HepG2 (cell line): Measurements from ENCODE around the gene PTTG1IP2. TPM values are rescaled to one million over a fixed set of nuclear protein-coding genes. Genes with fewer than 3 reads are reported as not detected.

Source experiments
- ATAC-seq: fragments of 200-7000 bp; cut with Tn5 transposase; 3 replicates; pipeline ENCODE4 v1.9.1; 2020; ENCODE audit warnings: mild to moderate bottlenecking, moderate library complexity
- BruUV-seq: library from RNA; stranded (reverse); fragments of 400-500 nt; replicated peaks from 2 replicates; lab custom pipeline; 2021; lab: Mats Ljungman, UMichigan
- CTCF ChIA-PET: fragments of 300-600 bp; formaldehyde crosslinking; extraction: SDS; loops from one replicate; lab custom pipeline; 2021; ENCODE audit warnings: low total read pairs, inconsistent platforms, low intra/inter-chr PET ratio; lab: Yijun Ruan, JAX
- POLR2A ChIA-PET: fragments of 350-600 bp; sonication (Branson Sonifier 250); formaldehyde crosslinking; loops from one replicate; lab custom pipeline; 2020; ENCODE audit warnings: antibody characterized with exemption, inconsistent platforms; lab: Yijun Ruan, JAX
- DNase-seq: peaks from one replicate; pipeline ENCODE4 v3.0.0-alpha.2; 2015; ENCODE audit warnings: low spot score
- FAIRE-seq: peaks from 3 replicates; lab custom pipeline; 2011; peaks lifted over from hg19 to GRCh38; lab: Jason Lieb, UNC
- H2AFZ ChIP-seq: one replicate; pipeline ENCODE4 v1.6.1; 2011; ENCODE audit warnings: low read length, inconsistent platforms
- H3K27ac ChIP-seq: fragments of 300-600 bp; 3 replicates; pipeline ENCODE4 v1.8.0; 2011; ENCODE audit warnings: mixed run types, mild to moderate bottlenecking, mixed read lengths, low read length, inconsistent platforms; ENCODE audit not compliant: insufficient read depth; ENCODE audit errors: extremely low read length
- H3K27me3 ChIP-seq, 2 experiments: fragments of 200-600 bp in 1 of 2; 2 replicates in 1 of 2; 3 replicates in 1 of 2; pipeline versions ENCODE4 v1.6.0 to v1.8.0; 2011; ENCODE audit warnings: low read length in 2 of 2, mild to moderate bottlenecking in 2 of 2, moderate library complexity in 2 of 2, inconsistent platforms in 1 of 2; ENCODE audit not compliant: insufficient read depth in 2 of 2, control insufficient read depth in 1 of 2
- H3K36me3 ChIP-seq, 2 experiments: fragments of 200-600 bp in 1 of 2; replicated peaks in 1 of 2; 2 replicates in 1 of 2; 3 replicates in 1 of 2; pipeline versions ENCODE4 v1.5.1 to v1.8.0; 2011; ENCODE audit warnings: low read length in 2 of 2, inconsistent platforms in 1 of 2; ENCODE audit not compliant: insufficient read depth in 2 of 2, control insufficient read depth in 1 of 2
- H3K4me1 ChIP-seq: 2 replicates; pipeline ENCODE4 v1.5.1; 2012; ENCODE audit warnings: low read length, inconsistent platforms; ENCODE audit not compliant: insufficient read depth
- H3K4me2 ChIP-seq: 2 replicates; pipeline ENCODE4 v1.6.0; 2011; ENCODE audit warnings: low read depth, low read length, inconsistent platforms
- H3K4me3 ChIP-seq, 3 experiments: fragments of 200-600 bp in 1 of 3; sonication (generic), shearing (Covaris generic) in 1 of 3; replicated peaks in 1 of 3; 2 replicates each; pipeline ENCODE4 v1.5.1; 2011 to 2016; ENCODE audit warnings: low read length in 3 of 3, inconsistent platforms in 2 of 3, low read depth in 2 of 3, mild to moderate bottlenecking in 2 of 3, control low read depth in 1 of 3, mixed read lengths in 1 of 3; ENCODE audit not compliant: insufficient read depth in 1 of 3
- H3K79me2 ChIP-seq: one replicate; pipeline ENCODE4 v1.6.1; 2011; ENCODE audit warnings: low read length, inconsistent platforms; ENCODE audit not compliant: insufficient read depth
- H3K9ac ChIP-seq: 2 replicates; pipeline ENCODE4 v1.6.0; 2011; ENCODE audit warnings: mild to moderate bottlenecking, low read depth, low read length, inconsistent platforms; ENCODE audit not compliant: insufficient read depth
- H3K9me3 ChIP-seq: 2 replicates; pipeline ENCODE4 v1.5.1; 2012; ENCODE audit warnings: mild to moderate bottlenecking, low read length
- H4K20me1 ChIP-seq: 2 replicates; pipeline ENCODE4 v1.6.0; 2011; ENCODE audit warnings: inconsistent platforms, mild to moderate bottlenecking, low read length, moderate library complexity; ENCODE audit not compliant: insufficient read depth
- BHLHE40 ChIP-seq: IDR thresholded peaks from 2 replicates; pipeline ENCODE4 v1.6.1; 2011; ENCODE audit warnings: low read length, improper control_type of control experiment
- IRX3 ChIP-seq: sonication (generic); formaldehyde crosslinking; IDR thresholded peaks from 2 replicates; pipeline ENCODE4 v1.8.1; 2023; ENCODE audit warnings: mild to moderate bottlenecking, low read depth, missing genetic modification reagents, borderline replicate concordance
- MAFG ChIP-seq: sonication (generic); formaldehyde crosslinking; IDR thresholded peaks from 2 replicates; pipeline ENCODE4 v1.5.1; 2020; ENCODE audit warnings: mild to moderate bottlenecking, missing genetic modification reagents
- REPIN1 ChIP-seq: sonication (generic); formaldehyde crosslinking; IDR thresholded peaks from 2 replicates; pipeline ENCODE4 v1.8.0; 2022; ENCODE audit warnings: missing genetic modification reagents, low read depth, mild to moderate bottlenecking, borderline replicate concordance
- SOX13 ChIP-seq, 3 experiments: fragments of 450-650 bp in 1 of 3; sonication (generic) in 1 of 3; formaldehyde crosslinking in 1 of 3; IDR thresholded peaks in 2 of 3; conservative IDR thresholded peaks in 1 of 3; 2 replicates each; pipeline versions ENCODE4 v1.5.0 to v1.6.1; 2016 to 2020; ENCODE audit warnings: antibody characterized with exemption in 1 of 3, mild to moderate bottlenecking in 1 of 3, missing compliant biosample characterization in 1 of 3, missing genetic modification reagents in 1 of 3, moderate library complexity in 1 of 3
- ZFX ChIP-seq: sonication (generic); formaldehyde crosslinking; IDR thresholded peaks from 2 replicates; pipeline ENCODE4 v1.4.0; 2020; ENCODE audit warnings: mild to moderate bottlenecking, low read depth, missing genetic modification reagents, moderate library complexity
- ZMYM2 ChIP-seq: sonication (generic); formaldehyde crosslinking; IDR thresholded peaks from 2 replicates; pipeline ENCODE4 v1.8.0; 2022; ENCODE audit warnings: mild to moderate bottlenecking, missing genetic modification reagents
- ZNF350 ChIP-seq: sonication (generic); formaldehyde crosslinking; IDR thresholded peaks from 2 replicates; pipeline ENCODE4 v1.4.0; 2020; ENCODE audit warnings: mild to moderate bottlenecking, low read depth, missing genetic modification reagents, borderline replicate concordance
- ZNF530 ChIP-seq: sonication (generic); formaldehyde crosslinking; IDR thresholded peaks from 2 replicates; pipeline ENCODE4 v1.5.0; 2020; ENCODE audit warnings: low read depth, mild to moderate bottlenecking, missing genetic modification reagents
- ZNF577 ChIP-seq: sonication (generic); formaldehyde crosslinking; IDR thresholded peaks from 2 replicates; pipeline ENCODE4 v1.4.0; 2020; ENCODE audit warnings: mild to moderate bottlenecking, low read depth, missing genetic modification reagents, borderline replicate concordance
- ZNF761 ChIP-seq: sonication (generic); formaldehyde crosslinking; conservative IDR thresholded peaks from 2 replicates; pipeline ENCODE4 v1.4.0; 2020; ENCODE audit warnings: mild to moderate bottlenecking, missing genetic modification reagents
- ZNF883 ChIP-seq: sonication (generic); formaldehyde crosslinking; IDR thresholded peaks from 2 replicates; pipeline ENCODE4 v1.5.1; 2020; ENCODE audit warnings: mild to moderate bottlenecking, missing genetic modification reagents; ENCODE audit errors: not compliant biosample characterization
- WGBS: methylation state at CpG from one replicate; pipeline ENCODE4 v1.1.6; 2017; ENCODE audit warnings: low lambda C conversion rate; 5-methylcytosine and 5-hydroxymethylcytosine counted together
- in situ Hi-C: cut with HindIII; loops from 2 replicates; pipeline ENCODE4 v1.10.0; 2017; ENCODE audit warnings: low pct_unique_long_range_greater_than_20kb; ENCODE audit not compliant: extremely low pct_ligation_motif_present
- intact Hi-C: fragments of 100-400 bp; cut with micrococcal nuclease; formaldehyde crosslinking; loops from one replicate; pipeline ENCODE4 v1.10.0; 2022; ENCODE audit not compliant: unreplicated experiment
- polyA plus RNA-seq, 8 experiments: library from polyadenylated mRNA; depleted of rRNA in 3 of 8; stranded (reverse) in 7 of 8; unstranded in 1 of 8; fragments of >200 nt; fragmentation: Illumina TruSeq in 4 of 8; extraction: Trizol in 4 of 8; gene quantifications; 2 replicates each; pipeline versions ENCODE4 v1.2.1 to v1.2.3, GENCODE V29; 2011 to 2016; ENCODE audit warnings: low read depth in 4 of 8, missing spikeins in 1 of 8, mixed read lengths in 1 of 8; ENCODE audit not compliant: insufficient read depth in 1 of 8
- total RNA-seq, 5 experiments: library from RNA; depleted of rRNA; stranded (reverse); fragments of >200 nt; fragmentation: Illumina TruSeq; extraction: Trizol; gene quantifications; 2 replicates each; pipeline ENCODE4 v1.2.3, GENCODE V29; 2016; ENCODE audit warnings: low read depth in 1 of 5
- TF ChIP-seq, protein P1 (sequence below): sonication (generic); formaldehyde crosslinking; IDR thresholded peaks from 2 replicates; pipeline ENCODE4 v1.4.0; 2020; ENCODE audit warnings: missing genetic modification reagents, borderline replicate concordance
- TF ChIP-seq, protein P2 (sequence below): sonication (generic); formaldehyde crosslinking; IDR thresholded peaks from 2 replicates; pipeline ENCODE4 v1.9.0; 2021; ENCODE audit warnings: missing genetic modification reagents, mild to moderate bottlenecking, borderline replicate concordance
- TF ChIP-seq, protein P3 (sequence below): sonication (generic); formaldehyde crosslinking; IDR thresholded peaks from 2 replicates; pipeline ENCODE4 v1.4.0; 2020; ENCODE audit warnings: mild to moderate bottlenecking, missing genetic modification reagents, borderline replicate concordance

PTTG1IP2 gene
- total and polyA plus RNA-seq, 2 of the 13 experiments (the other 11 are each of a cell fraction or from before 2014, with no cell fraction given): not detected

GRCh38 chr7:90465816-90466215, 3.6 kb upstream of the PTTG1IP2 start (continued):
- no peak for TF ChIP-seq ZNF350 (CRISPR knock-in tag)
- TF ChIP-seq, protein P1, sequence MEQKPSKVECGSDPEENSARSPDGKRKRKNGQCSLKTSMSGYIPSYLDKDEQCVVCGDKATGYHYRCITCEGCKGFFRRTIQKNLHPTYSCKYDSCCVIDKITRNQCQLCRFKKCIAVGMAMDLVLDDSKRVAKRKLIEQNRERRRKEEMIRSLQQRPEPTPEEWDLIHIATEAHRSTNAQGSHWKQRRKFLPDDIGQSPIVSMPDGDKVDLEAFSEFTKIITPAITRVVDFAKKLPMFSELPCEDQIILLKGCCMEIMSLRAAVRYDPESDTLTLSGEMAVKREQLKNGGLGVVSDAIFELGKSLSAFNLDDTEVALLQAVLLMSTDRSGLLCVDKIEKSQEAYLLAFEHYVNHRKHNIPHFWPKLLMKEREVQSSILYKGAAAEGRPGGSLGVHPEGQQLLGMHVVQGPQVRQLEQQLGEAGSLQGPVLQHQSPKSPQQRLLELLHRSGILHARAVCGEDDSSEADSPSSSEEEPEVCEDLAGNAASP: no peak
- no peak for TF ChIP-seq SOX13 (IDR thresholded peaks at IDR 0.05)
- TF ChIP-seq SOX13 (CRISPR knock-in tag; conservative IDR thresholded peaks at IDR 0.05 in 1 of 2, IDR thresholded peaks at IDR 0.05 in 1 of 2): no peak
- TF ChIP-seq ZFX (CRISPR knock-in tag): no peak
- no peak for TF ChIP-seq ZNF761 (CRISPR knock-in tag)
- TF ChIP-seq MAFG (CRISPR knock-in tag): no peak
- TF ChIP-seq, protein P2, sequence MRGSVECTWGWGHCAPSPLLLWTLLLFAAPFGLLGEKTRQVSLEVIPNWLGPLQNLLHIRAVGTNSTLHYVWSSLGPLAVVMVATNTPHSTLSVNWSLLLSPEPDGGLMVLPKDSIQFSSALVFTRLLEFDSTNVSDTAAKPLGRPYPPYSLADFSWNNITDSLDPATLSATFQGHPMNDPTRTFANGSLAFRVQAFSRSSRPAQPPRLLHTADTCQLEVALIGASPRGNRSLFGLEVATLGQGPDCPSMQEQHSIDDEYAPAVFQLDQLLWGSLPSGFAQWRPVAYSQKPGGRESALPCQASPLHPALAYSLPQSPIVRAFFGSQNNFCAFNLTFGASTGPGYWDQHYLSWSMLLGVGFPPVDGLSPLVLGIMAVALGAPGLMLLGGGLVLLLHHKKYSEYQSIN: no peak
- TF ChIP-seq REPIN1 (CRISPR knock-in tag): no peak

DNA sequence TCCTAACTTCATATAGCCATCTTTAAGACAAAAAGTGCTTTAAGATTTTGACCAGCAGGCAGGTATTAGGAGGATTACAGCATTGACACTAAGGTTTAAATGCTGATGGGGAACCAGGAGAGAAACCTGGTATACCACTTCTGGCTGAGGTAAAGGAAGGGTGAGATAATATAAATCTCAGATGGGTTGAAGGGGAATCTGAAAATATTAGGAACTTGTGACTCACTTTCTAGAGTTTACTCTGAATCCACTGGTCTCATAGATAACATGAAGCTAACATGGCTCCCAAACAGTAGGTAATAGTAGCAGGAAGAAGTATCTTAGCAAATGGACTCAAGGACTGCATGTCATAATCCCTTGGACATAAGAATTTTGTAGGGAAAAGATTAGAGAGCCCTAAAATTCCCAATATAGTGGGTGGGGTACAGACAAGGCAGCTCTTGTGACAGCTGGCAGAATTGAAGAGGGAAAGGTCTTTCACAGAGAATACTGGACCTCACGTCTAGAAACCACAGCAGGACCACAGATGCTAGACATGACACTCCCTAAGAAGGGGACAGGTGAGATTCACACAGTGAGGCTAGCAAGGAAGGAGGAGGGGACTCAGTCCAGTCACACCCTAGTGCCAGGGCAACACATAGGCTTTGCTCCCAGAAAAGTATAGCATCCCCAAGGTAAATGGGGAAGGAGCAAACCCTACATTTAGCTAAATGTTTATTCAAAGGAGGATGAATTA, 3.5 kb downstream of the PTTG1IP2 start:
- H3K4me2 ChIP-seq: no peak overlapping the region
- H3K79me2 ChIP-seq: no peaks in the 10 kb centered on the region
- H3K4me3 ChIP-seq: no peak overlapping the region
- H2AFZ ChIP-seq: no peak overlapping the region
- H4K20me1 ChIP-seq: no peaks in the 10 kb centered on the region
- FAIRE-seq (no peak), DNase-seq (no peak), ATAC-seq (no peak)
- no peak overlapping the region for H3K27ac ChIP-seq
- H3K9ac ChIP-seq: no peak overlapping the region
- H3K27me3 ChIP-seq: no peaks in the 10 kb centered on the region
- no peaks in the 10 kb centered on the region for H3K36me3 ChIP-seq
- H3K9me3 ChIP-seq: no peaks in the 10 kb centered on the region
- in situ Hi-C loops (no loop called here), intact Hi-C loops (no loop called here)
- CTCF ChIA-PET: no interaction called here
- BruUV-seq: no TSS peak
- POLR2A ChIA-PET: no interaction called here
- 0% methylated on average over 1 of the region's 1 CpG for WGBS
- H3K4me1 ChIP-seq: no peaks in the 10 kb centered on the region
- no peak for TF ChIP-seq BHLHE40
- no peak for TF ChIP-seq IRX3 (CRISPR knock-in tag)
- TF ChIP-seq ZNF530: no peak
- no peak for TF ChIP-seq ZNF577 (CRISPR knock-in tag)
- TF ChIP-seq, protein P3, sequence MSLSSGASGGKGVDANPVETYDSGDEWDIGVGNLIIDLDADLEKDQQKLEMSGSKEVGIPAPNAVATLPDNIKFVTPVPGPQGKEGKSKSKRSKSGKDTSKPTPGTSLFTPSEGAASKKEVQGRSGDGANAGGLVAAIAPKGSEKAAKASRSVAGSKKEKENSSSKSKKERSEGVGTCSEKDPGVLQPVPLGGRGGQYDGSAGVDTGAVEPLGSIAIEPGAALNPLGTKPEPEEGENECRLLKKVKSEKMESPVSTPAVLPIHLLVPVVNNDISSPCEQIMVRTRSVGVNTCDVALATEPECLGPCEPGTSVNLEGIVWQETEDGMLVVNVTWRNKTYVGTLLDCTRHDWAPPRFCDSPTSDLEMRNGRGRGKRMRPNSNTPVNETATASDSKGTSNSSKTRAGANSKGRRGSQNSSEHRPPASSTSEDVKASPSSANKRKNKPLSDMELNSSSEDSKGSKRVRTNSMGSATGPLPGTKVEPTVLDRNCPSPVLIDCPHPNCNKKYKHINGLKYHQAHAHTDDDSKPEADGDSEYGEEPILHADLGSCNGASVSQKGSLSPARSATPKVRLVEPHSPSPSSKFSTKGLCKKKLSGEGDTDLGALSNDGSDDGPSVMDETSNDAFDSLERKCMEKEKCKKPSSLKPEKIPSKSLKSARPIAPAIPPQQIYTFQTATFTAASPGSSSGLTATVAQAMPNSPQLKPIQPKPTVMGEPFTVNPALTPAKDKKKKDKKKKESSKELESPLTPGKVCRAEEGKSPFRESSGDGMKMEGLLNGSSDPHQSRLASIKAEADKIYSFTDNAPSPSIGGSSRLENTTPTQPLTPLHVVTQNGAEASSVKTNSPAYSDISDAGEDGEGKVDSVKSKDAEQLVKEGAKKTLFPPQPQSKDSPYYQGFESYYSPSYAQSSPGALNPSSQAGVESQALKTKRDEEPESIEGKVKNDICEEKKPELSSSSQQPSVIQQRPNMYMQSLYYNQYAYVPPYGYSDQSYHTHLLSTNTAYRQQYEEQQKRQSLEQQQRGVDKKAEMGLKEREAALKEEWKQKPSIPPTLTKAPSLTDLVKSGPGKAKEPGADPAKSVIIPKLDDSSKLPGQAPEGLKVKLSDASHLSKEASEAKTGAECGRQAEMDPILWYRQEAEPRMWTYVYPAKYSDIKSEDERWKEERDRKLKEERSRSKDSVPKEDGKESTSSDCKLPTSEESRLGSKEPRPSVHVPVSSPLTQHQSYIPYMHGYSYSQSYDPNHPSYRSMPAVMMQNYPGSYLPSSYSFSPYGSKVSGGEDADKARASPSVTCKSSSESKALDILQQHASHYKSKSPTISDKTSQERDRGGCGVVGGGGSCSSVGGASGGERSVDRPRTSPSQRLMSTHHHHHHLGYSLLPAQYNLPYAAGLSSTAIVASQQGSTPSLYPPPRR (CRISPR knock-in tag): no peak
- no peak for TF ChIP-seq ZNF883 (CRISPR knock-in tag)
- no peak for TF ChIP-seq ZMYM2 (CRISPR knock-in tag)
